ENCODE results near the gene KLHL29. TPM values are rescaled to one million over a fixed set of nuclear protein-coding genes. Genes with fewer than 3 reads are reported as not detected.

The KLHL29 gene
- total RNA-seq, 1 donor from 2014 or later, result 15.1 TPM

GRCh38 chr2:23446916-23447315 lies 61.9 kb downstream of the KLHL29 start:
- Histone ChIP-seq H3K4me3 (no peak overlapping the region), H3K4me1 (no peaks in the 10 kb centered on the region), H3K27me3 (no peaks in the 10 kb centered on the region), H3K36me3 (no peaks in the 10 kb centered on the region), H3K27ac (no peak overlapping the region), H3K9me3 (no peaks in the 10 kb centered on the region)
- DNase-seq, result no peak
- intact Hi-C loops (cut with DNase I), result no loop called here
- TF ChIP-seq CTCF (IDR thresholded peaks at IDR 0.05), result no peak
- ATAC-seq, result no peak

- no peaks in the 10 kb centered on the region for H3K9me3 ChIP-seq
- no peak overlapping the region for H3K4me3 ChIP-seq
- H3K27ac ChIP-seq, result no peak overlapping the region
- TF ChIP-seq CTCF (IDR thresholded peaks at IDR 0.05), result no peak
- intact Hi-C loops (cut with DNase I), result no loop called here
- ATAC-seq (no peak), DNase-seq (no peak)
- no peaks in the 10 kb centered on the region for H3K36me3 ChIP-seq
- no peaks in the 10 kb centered on the region for H3K4me1 ChIP-seq
- no peaks in the 10 kb centered on the region for H3K27me3 ChIP-seq
Observed at GRCh38 chr2:23447405-23447804, 62.4 kb downstream of the KLHL29 start.

GRCh38 chr2:23448906-23449305 lies 63.9 kb downstream of the KLHL29 start:
- no peak for ATAC-seq
- Histone ChIP-seq H3K27me3 (no peaks in the 10 kb centered on the region), H3K4me1 (peaks cover 9% of the 10 kb centered on the region), H3K36me3 (no peaks in the 10 kb centered on the region), H3K9me3 (no peaks in the 10 kb centered on the region), H3K4me3 (no peak overlapping the region), H3K27ac (no peak overlapping the region)
- DNase-seq, result no peak
- intact Hi-C loops (cut with DNase I), result no loop called here
- no peak for TF ChIP-seq CTCF (IDR thresholded peaks at IDR 0.05)

- Histone ChIP-seq H3K4me3 (no peak overlapping the region), H3K27ac (no peak overlapping the region), H3K27me3 (no peaks in the 10 kb centered on the region), H3K36me3 (no peaks in the 10 kb centered on the region), H3K9me3 (no peaks in the 10 kb centered on the region), H3K4me1 (peaks cover 13% of the 10 kb centered on the region)
- intact Hi-C loops (cut with DNase I), result no loop called here
- peak; percentile 77 for ATAC-seq
- no peak for DNase-seq
- no peak for TF ChIP-seq CTCF (IDR thresholded peaks at IDR 0.05)
Observed at GRCh38 chr2:23449413-23449812, 64.4 kb downstream of the KLHL29 start.

- no peaks in the 10 kb centered on the region for H3K27me3 ChIP-seq
Observed at GRCh38 chr2:23449831-23450331, 64.9 kb downstream of the KLHL29 start.

More at GRCh38 chr2:23449831-23450331, 64.9 kb downstream of the KLHL29 start:
- no peak for TF ChIP-seq CTCF (IDR thresholded peaks at IDR 0.05)
- Histone ChIP-seq H3K4me3 (no peak overlapping the region), H3K36me3 (no peaks in the 10 kb centered on the region), H3K9me3 (no peaks in the 10 kb centered on the region), H3K4me1 (peaks cover 13% of the 10 kb centered on the region), H3K27ac (no peak overlapping the region)
- DNase-seq (no peak), ATAC-seq (no peak)
- intact Hi-C loops (cut with DNase I), result no loop called here

All from upper lobe of right lung (tissue), 1 donor.